ENCODE data around the gene LARGE1. TPM values are rescaled to one million over a fixed set of nuclear protein-coding genes. Genes with fewer than 3 reads are reported as not detected.

LARGE1 gene
- total and polyA plus RNA-seq, 9 of the 15 experiments (the other 6 are each of a cell fraction or from before 2014, with no cell fraction given): 0.01 to 0.66 (median 0.14) TPM; not detected in 2

GRCh38 chr22:33563220-33563964 lies 356.9 kb downstream of the LARGE1 start:
- intact Hi-C loops (cut with micrococcal nuclease): no loop called here
- 0% methylated on average over 10 of the region's 14 CpGs for WGBS (ENCODE audit: insufficient coverage, low coverage, missing lambda C conversion rate)
- no peak overlapping the region for H3K4me2 ChIP-seq (ENCODE audit: insufficient read depth, low read length)
- no peaks in the 10 kb centered on the region for H3K9me1 ChIP-seq (ENCODE audit: control insufficient read depth, insufficient read depth, low read length)
- no peaks in the 10 kb centered on the region for H3K36me3 ChIP-seq (ENCODE audit: control insufficient read depth, insufficient read depth, low read length)
- ChIA-PET POLR2A (no interaction called here), CTCF (ENCODE audit: low intra/inter-chr PET ratio) (no interaction called here)
- no peaks in the 10 kb centered on the region for H3K27me3 ChIP-seq (ENCODE audit: control insufficient read depth in 2 of 2, insufficient read depth in 2 of 2, low read length in 2 of 2)
- no peaks in the 10 kb centered on the region for H3K79me2 ChIP-seq (ENCODE audit: control insufficient read depth, insufficient read depth, low read length)
- no peak overlapping the region for H3K27ac ChIP-seq (ENCODE audit: extremely low read depth, low read depth, low read length)
- H3K4me1 ChIP-seq (replicated peaks in 1 of 2; ENCODE audit: control insufficient read depth in 2 of 2, insufficient read depth in 2 of 2, low read length in 2 of 2): no peaks in the 10 kb centered on the region
- no peak overlapping the region for H2AFZ ChIP-seq (ENCODE audit: low read depth, low read length)
- H3K9me3 ChIP-seq (replicated peaks; ENCODE audit: control insufficient read depth, insufficient read depth, low read depth, low read length): no peaks in the 10 kb centered on the region
- H3K4me3 ChIP-seq: no peak overlapping the region
- in situ Hi-C loops (cut with MboI): no loop called here
- H4K20me1 ChIP-seq (replicated peaks; ENCODE audit: control insufficient read depth, insufficient read depth, low read length): no peaks in the 10 kb centered on the region
- no peak overlapping the region for H3K9ac ChIP-seq (ENCODE audit: insufficient read depth in 1 of 2, low read depth in 2 of 2, low read length in 2 of 2)
- FAIRE-seq: no peak
- DNase-seq (ENCODE audit: extremely low read depth in 1 of 4, low spot score in 3 of 4): no peak
- no peak for ATAC-seq
- no TSS peak for BruUV-seq (replicated peaks)
- TF ChIP-seq ZNF140 (CRISPR knock-in tag; IDR thresholded peaks at IDR 0.05): no peak
- no peak for TF ChIP-seq PHF8 (IDR thresholded peaks at IDR 0.05; ENCODE audit: borderline replicate concordance, low read length)
- TF ChIP-seq BRCA1 (IDR thresholded peaks at IDR 0.05): no peak
- TF ChIP-seq BRCA1 (CRISPR knock-in tag; IDR thresholded peaks at IDR 0.05): no peak
- no peak for TF ChIP-seq TAF7 (tag; IDR thresholded peaks at IDR 0.05)
- TF ChIP-seq, protein P1, sequence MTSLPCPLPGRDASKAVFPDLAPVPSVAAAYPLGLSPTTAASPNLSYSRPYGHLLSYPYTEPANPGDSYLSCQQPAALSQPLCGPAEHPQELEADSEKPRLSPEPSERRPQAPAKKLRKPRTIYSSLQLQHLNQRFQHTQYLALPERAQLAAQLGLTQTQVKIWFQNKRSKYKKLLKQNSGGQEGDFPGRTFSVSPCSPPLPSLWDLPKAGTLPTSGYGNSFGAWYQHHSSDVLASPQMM (CRISPR knock-in tag; IDR thresholded peaks at IDR 0.05): no peak
- no peak for TF ChIP-seq ZC3H4 (CRISPR knock-in tag; IDR thresholded peaks at IDR 0.05; ENCODE audit: borderline replicate concordance)
- TF ChIP-seq CEBPZ (IDR thresholded peaks at IDR 0.05; ENCODE audit: borderline replicate concordance, low read depth, low read length): no peak
- TF ChIP-seq, protein P2, sequence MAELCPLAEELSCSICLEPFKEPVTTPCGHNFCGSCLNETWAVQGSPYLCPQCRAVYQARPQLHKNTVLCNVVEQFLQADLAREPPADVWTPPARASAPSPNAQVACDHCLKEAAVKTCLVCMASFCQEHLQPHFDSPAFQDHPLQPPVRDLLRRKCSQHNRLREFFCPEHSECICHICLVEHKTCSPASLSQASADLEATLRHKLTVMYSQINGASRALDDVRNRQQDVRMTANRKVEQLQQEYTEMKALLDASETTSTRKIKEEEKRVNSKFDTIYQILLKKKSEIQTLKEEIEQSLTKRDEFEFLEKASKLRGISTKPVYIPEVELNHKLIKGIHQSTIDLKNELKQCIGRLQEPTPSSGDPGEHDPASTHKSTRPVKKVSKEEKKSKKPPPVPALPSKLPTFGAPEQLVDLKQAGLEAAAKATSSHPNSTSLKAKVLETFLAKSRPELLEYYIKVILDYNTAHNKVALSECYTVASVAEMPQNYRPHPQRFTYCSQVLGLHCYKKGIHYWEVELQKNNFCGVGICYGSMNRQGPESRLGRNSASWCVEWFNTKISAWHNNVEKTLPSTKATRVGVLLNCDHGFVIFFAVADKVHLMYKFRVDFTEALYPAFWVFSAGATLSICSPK (IDR thresholded peaks at IDR 0.05; ENCODE audit: borderline replicate concordance): no peak
- no peak for TF ChIP-seq TFAM (CRISPR knock-in tag; conservative IDR thresholded peaks at IDR 0.05)
- TF ChIP-seq HDAC6 (IDR thresholded peaks at IDR 0.05; ENCODE audit: low read depth, low read length): no peak
- no peak for TF ChIP-seq ZNF316 (IDR thresholded peaks at IDR 0.05)
- no peak for TF ChIP-seq TBL1XR1 (IDR thresholded peaks at IDR 0.05; ENCODE audit: low read length in 2 of 2)
- no peak for TF ChIP-seq EP300 (IDR thresholded peaks at IDR 0.05; ENCODE audit: low read length)
- no peak for TF ChIP-seq IRF2 (CRISPR knock-in tag; IDR thresholded peaks at IDR 0.05)
- TF ChIP-seq POU5F1 (IDR thresholded peaks at IDR 0.05; ENCODE audit: borderline replicate concordance, low read depth, low read length, partially characterized antibody): no peak
- no peak for TF ChIP-seq NR4A1 (CRISPR knock-in tag; IDR thresholded peaks at IDR 0.05)
- TF ChIP-seq NR4A1 (tag; IDR thresholded peaks at IDR 0.05): no peak
- TF ChIP-seq HCFC1 (IDR thresholded peaks at IDR 0.05; ENCODE audit: low read depth, low read length): no peak

Measured in K562 (cell line).